MM.1S (cell line): ENCODE data around the gene UPK3BL2.
"Not testable (repeated sequence)": the region's sequence is repeated elsewhere in the genome, so short reads cannot be mapped to it uniquely, and the experiment has no call there.

Source experiments
- EZH2 ChIP-seq: fragments of 300-600 bp; sonication (generic); optimal IDR thresholded peaks from 2 replicates; pipeline ENCODE3; 2017; ENCODE audit warnings: low read depth, mild to moderate bottlenecking, antibody characterized with exemption, low read length, mixed read lengths
- EZH2phosphoT487 ChIP-seq: fragments of 300-600 bp; sonication (generic); IDR thresholded peaks from 2 replicates; pipeline ENCODE4 v1.6.1; 2018; ENCODE audit warnings: antibody characterized with exemption, low read length

GRCh38 chr7:102577315-102578240 is 34.1 kb upstream of the UPK3BL2 start:
- not testable (repeated sequence) for TF ChIP-seq EZH2phosphoT487, EZH2
